Kidney capillary endothelial cell (primary cell): Measurements from ENCODE around the gene SYCE3.
"Not testable (repeated sequence)": the region's sequence is repeated elsewhere in the genome, so short reads cannot be mapped to it uniquely, and the experiment has no call there.

Experiments
- DNase-seq: peaks from one replicate; pipeline ENCODE4 v3.0.0-alpha.2; 2018; ENCODE audit warnings: low spot score

SYCE3 gene

DNA sequence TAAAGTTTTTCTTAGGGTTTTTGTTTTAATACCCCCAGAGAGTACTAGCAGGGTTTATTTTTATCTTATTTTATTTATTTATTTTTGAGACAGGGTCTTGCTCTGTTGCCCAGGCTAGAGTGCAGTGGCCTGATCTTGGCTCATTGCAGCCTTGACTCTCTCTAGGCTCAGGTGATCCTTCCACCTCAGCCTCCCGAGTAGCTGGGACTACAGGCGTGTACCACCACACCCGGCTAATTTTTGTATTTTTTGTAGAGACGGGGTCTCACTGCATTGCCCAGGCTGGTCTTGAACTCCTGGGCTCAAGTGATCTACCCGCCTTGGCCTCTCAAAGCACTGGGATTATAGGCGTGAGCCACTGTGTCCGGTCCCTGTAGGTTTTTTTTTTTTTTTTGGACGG lies 42.5 kb downstream of the SYCE3 start:
- not testable (repeated sequence) for DNase-seq

DNA sequence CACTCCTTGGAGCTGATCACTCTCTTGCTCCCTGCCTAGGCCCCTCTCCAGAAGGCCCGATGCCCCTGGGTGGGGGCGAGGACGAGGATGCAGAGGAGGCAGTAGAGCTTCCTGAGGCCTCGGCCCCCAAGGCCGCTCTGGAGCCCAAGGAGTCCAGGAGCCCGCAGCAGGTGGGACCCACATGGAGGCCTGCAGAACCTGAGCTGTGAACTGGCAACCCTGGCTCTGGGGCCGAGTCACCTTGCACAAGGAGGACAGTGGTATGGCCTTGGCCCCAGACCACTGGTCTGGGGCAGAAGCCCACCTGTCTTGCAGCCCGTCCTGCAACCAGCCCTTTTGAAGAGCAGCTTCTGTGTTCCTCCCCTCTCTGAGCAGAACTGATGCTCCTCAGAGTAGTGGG lies 43.6 kb downstream of the SYCE3 start:
- no peak for DNase-seq

DNA sequence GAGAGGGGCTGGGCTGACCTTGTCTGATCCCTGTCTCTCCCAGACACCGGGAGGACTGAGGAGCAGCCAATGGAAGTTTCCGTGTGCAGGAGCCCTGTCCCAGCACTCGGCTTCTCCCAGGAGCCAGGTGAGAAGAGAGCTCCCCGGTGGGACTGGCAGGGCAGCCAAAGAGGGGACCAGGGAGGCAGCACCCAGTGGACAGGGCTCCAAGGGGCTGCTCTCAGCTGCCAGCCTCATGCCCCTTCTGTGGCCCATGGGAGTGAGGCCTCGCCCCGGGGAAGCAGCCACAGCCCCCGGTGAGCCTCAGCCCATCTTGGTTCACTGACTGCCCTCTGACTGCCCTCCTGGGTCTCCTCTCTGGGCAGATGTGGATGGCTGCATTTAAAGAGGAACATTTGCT lies 44.1 kb downstream of the SYCE3 start:
- no peak for DNase-seq

DNA sequence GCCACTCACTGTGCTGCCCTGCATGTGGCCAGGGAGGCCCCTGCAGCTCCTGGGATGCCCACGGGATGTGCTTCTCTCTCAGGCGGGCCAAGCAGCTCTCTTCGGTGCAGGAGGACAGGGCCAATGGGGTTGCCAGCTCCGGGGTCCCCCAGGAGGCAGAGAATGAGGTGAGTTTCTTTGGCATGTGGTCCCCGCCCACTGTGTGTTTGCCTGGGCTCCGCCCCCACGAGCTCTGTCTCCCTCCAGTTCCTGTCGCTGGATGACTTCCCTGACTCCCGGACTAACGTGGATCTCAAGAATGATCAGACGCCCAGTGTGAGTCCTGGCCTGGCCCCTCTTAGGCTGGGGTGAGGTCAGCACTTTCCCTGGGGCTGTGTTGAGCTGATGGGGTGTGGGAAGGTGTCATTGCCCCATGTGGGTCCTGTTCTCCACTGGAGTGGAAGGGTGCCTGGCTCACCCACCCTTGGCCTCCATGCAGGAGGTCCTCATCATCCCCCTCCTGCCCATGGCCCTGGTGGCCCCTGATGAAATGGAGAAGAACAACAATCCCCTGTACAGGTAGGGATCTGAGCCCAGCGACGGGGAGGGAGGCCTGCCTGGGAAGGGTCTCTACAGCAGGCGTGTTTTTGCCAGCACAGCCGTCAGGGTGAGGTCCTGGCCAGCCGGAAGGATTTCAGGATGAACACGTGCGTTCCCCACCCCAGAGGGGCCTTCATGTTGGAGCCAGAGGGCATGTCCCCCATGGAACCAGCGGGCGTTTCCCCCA lies 45.0 kb downstream of the SYCE3 start:
- DNase-seq = no peak

DNA sequence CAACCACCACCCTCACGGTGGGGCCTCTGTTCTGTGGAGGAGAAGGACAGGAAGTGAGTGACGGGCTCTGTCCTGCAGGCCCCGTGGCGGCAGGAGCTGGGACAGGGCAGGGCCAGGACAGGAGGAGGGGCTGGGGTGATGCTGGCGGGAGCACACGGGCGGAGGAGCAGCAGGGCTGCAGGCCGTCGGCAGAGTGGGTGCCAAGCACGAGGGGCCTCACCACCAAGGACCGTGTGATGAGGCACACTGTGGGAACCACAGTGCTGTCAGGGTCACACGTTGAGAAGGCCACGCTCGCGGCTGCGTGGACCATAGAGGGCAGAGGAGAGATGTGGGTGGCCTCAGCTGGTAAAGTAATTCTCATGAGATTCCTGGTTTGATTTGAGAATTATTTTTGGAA lies 45.8 kb downstream of the SYCE3 start:
- DNase-seq = no peak

DNA sequence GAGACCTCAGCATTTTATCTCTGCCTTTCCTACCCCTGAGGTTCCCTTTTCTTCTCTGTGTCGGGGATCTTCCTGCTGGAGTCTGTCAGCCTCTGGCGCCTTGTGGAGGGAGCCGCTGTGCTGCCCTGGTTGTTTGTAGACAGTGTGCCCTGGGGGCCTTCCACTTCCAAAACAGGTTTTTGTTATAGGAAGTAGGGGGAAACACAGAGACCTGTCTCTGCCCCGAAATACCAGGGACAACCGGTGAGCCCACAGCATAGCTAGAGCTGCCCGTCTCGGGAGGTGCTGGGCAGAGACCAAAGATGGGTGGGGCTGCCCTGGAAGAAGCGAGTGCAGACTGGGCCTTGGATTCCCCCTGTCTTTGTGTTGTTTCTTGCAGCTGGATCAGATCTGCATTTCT lies 46.7 kb downstream of the SYCE3 start:
- no peak for DNase-seq

DNA sequence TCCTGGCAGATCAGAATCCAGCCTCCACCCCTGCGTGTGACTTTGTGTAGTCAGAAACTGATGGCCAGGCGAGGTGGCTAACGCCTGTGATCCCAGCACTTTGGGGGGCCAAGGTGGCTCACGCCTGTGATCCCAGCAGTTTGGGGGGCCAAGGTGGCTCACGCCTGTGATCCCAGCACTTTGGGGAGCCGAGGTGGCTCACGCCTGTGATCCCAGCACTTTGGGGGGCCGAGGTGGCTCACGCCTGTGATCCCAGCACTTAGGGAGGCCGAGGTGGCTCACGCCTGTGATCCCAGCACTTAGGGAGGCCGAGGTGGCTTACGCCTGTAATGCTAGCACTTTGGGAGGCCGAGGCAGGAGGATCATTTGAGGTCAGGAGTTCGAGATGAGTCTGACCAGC lies 49.5 kb downstream of the SYCE3 start:
- DNase-seq = no peak

DNA sequence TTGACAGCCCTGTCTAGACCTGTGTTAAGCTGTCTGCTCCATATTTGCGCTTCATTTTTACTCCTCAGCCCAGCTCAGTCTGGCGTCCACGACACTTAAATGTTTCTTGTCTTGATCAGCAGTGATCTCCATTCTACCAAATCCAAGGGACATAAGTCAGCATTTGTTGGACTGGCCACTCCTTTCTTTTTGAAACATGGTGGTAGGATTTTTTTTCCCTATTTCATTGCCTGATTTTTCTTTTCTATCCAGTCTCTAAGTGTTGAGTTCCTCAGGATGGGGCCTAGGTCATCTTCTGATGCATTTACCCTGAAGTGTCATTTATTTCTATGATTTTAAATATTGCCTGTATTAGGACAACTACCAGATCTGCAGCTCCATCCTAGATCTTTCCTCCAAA lies 53.8 kb downstream of the SYCE3 start:
- DNase-seq = no peak

DNA sequence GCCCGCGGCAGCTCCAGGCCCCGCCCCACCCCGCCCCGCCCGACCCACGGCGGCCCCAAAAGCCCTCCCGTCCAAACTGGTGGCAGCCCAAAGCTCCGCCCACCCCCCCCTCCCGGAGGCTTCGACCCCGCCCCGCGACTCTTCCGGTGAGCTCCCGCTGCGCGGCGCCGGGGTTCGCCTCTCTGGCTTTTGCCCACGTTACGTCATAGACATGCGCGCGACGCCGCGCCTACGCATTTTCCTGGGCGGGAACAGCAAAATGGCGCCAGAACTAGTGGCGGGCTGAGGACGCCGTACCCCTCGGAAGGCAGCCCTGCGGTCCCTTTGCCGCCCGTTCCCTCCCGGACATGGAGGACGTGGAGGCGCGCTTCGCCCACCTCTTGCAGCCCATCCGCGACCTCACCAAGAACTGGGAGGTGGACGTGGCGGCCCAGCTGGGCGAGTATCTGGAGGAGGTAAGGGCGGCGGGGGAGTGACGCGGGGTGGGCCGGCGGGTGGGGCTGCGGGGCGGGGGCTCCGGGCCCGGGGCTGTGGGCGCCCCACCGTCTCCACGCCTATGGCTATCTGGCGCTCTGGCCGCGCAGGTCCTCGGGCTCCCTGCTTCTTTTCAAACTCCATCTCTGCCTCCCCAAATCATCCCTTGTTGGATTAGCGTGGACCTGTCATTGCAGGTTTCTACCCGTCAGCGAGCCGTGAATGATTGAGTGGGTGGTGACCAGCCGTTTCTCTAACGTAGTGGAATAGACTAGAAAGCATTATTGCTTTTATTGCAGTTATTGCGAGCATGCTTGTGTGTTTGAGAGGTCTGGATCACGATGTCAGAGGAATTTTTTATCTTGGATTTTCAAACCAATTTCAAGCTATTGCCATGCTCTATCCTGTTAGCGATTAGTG lies 54.5 kb downstream of the SYCE3 start, which contains the start of gene NCAPH2:
NCAPH2 (plus strand) TSS at position 234 of the 894 bp plus-strand sequence; CDS start at position 348, 114 bp downstream.
- peak; percentile 21 for DNase-seq

DNA sequence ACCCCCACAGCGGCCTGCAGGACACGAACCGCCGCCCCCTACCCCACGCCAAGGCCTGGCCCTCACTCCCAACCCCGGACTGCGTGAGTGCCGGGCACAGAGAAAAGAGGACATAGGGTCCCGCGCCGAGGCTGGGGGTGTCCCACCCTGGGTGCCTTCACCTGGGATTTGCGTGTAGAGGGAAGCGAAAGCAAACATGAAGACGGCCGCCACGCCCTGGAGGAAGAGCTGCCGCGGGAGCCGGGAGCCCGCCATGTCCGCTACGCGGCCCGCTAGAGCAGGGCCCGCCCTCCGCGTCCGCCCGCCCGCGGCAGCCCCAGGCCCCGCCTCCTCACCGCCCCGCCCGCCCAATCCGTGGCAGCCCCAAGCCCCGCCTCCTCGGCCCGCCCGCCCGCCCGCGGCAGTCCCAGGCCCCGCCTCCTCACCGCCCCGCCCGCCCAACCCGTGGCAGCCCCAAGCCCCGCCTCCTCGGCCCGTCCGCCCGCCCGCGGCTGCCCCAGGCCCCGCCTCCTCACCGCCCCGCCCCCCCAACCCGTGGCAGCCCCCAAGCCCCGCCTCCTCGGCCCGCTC lies 55.2 kb downstream of the SYCE3 start, which contains the start of gene LMF2:
LMF2 (minus strand) TSS at position 282 of the 570 bp plus-strand sequence; CDS start at position 255, 27 bp downstream.
- DNase-seq = peak; percentile 92

DNA sequence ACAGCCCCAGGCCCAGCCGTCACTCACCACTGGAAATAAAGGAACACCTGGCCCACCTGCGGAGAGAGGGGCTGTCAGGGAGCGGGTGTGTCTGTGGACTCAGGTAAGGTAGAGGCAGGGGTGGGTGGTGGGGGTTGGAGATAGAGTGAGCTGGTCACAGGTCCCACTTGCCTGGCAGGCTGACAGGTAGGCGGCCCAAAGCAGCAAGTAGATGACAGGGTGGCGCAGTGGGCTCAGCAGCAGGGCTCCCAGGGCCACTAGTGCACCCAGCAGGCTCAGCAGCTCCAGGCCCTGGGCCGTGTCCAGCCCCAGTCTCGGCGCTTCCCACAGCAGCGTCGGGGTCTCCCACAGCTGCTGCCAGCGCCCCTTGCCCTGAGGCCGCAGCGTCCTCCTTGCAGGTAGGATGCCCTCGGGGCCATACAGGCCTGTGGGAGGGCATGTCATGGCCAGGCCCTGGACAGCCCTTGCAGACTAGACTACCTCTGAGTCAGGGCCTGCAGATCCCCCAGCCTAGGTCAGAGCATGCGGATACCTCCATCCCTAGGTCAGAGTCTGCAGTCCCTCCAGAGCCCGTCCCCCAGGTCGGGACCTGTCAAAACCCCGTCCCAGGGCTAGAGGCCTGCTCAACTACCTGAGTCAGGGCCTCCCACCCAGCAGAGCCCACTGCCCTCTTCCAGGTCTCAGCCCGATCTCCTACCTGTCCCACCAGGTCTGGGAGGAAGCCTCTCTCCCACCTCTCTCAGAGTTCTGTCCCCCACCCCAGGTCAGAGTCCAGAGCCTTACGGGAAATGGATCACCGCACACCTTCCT lies 55.9 kb downstream of the SYCE3 start:
- DNase-seq = no peak

DNA sequence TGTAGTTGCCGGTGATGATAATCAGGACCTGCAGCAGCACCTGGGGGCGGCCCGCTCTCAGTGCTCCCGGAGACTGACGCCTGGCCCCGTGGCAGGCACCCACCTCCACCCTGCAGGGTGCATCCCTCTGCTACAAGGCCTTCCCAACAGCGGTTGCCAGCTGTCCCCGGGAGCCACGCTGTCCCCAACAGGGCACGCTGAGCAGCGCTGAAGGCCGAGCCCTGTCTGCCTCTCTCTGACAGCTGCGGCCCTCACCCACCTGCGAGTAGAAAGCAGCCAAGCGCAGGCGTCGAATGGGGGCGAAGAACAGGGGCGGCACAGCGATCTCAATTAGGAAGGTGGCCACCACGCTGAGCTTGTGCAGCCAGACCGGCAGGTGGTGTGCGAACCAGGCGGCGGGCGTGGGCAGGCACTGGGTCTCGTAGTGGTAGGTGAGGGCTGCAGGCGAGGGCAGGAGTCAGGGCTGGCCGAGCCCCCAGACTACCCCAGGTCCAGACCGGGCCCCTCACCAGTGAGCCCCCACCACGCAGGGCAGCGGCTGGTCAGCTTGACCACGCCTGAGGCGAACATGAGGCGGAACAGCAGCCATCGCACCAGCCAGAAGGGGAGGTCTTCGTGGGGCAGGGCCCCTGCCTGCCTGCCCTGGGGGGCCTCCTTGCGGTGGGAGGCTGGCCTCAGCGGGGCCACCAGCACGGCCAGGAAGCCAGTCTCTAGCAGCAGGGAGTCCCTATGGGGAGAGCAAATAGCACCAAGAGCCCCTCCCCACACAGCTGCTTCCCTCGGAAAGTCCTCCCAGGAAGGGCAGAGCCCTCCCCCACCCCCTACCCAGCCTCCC lies 56.7 kb downstream of the SYCE3 start:
- no peak for DNase-seq

DNA sequence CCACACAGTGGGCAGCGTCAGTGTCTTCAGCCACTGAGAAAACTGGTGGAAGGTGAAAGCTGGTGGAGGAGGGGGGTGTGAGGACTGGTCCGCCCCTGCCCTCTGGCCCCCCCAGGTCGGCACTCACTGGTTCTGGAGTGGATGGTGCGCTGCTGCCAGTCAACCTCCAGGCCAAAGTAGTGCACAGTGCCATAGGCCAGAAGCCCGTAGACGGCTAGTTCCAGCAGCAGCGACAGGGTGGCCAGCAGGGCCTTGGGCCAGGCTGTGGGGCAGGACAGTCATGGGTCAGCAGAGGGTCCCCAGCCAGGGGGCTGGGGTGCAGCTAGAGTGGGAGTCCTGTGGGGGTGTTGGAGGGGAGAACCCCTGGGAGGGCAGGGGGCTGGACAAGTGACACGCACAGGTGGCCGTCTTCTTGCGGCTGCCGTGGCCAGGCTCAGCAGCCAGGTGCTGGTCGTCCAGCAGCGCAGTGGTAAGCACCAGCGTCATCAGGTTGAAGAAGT lies 57.4 kb downstream of the SYCE3 start:
- DNase-seq = no peak

DNA sequence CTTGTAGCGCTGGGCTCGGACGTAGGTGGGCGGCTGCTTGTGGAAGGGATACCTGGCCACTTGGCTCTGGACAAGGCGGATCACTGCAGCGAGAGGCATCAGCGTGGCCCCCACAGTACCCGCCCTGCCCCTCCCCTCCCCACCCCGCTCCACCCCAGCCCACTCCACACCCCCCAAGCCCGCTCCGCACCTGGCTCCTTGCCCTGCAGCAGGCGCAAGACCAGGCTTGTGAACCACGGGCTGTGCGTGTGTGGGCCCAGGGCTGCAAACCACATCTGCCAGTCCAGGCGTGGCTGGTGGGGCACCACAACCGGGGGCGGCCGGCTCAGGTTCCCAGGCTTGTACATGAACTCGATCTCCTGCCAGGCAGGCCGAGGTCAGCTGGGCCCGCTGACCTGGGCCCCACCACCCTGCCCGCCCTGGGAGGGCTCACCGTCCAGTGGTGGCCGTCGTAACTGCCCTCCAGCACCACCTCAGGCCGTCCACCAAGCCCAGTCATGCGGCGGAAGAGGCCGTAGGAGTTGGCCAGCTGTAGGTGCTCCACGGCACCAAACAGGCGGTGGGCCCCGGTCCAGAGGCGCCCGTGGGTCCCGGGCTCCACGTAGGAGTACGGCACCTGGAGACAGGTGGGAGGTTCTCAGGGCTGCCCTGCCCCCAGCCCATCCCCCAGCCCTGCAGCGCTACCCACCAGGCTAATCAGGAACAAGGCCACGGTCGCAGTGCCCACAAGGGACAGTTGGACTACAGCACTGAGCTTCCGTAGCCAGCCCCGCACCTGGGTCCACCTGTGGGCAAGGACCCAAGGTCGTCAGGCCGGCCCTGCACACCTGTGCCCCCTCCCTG lies 58.1 kb downstream of the SYCE3 start:
- no peak for DNase-seq

DNA sequence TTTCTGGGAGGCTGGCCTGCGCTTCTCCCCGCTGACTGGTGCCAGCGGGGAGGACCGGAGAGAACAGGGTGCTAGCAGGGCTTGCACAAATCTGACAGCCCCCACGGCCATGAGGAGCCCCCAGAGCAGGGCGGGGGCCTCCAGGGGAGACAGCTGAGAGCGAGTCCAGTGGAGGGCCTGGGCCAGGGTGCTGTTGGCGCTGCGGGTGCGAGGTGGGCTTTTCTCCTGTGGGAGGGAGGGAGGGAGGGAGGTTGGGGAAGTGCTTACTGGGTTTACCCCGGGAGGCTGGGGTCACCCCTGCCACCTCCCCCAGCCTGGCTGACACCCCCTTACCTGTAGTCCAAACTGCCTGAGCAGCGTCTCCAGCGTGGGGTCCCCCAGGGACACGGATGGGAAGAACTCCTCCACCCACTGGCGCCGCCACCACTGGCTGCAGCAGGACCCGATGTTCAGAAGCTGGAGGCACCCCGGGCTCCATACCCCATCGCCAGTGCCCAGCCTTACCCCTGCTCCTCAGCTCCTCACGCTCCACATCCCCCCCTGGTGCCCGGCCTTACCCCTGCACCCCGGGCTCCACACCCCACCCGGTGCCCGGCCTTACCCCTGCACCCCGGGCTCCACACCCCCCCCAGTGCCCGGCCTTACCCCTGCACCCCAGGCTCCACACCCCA lies 59.1 kb downstream of the SYCE3 start:
- no peak for DNase-seq

DNA sequence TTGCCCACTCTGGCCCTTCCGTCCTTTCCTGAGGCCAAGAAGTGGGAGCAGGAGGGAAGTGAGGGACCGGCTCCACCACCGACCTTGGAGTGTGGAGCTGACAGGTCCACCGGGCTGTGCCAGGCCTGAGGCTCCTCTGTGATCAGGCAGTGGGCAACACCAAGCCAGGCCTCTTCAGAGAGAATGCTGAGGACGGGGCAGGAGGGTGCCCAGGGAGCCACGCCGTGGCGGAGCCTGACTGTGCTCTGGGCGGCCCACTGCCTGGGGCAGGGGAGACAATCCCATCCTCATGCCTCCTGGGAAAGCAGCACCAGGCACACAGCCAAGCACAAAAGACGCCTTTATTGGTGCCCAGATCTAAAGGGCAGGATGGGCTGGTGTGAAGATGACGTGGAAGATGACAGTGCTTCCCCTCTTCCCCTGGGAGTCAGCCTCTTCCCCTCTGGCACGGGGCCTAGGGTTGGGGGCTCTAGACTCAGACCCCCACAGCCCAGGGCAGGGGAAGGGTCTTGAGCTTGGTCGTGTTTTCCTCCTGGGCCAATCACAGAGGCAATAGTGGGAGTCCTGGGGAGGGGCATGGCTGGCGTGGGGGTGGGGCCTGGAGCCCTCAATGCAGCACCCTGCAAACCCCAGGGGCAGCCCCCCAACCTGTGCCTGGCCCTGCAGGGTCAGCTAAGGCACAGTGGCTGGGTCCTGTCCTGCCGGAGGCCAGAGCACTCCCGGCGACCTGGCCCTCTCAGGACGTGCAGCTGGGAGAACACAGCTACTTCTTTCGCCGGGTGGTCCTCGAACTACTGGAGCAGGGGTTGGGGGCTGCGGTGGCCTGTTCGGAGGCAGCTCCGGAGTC lies 59.9 kb downstream of the SYCE3 start:
- no peak for DNase-seq

DNA sequence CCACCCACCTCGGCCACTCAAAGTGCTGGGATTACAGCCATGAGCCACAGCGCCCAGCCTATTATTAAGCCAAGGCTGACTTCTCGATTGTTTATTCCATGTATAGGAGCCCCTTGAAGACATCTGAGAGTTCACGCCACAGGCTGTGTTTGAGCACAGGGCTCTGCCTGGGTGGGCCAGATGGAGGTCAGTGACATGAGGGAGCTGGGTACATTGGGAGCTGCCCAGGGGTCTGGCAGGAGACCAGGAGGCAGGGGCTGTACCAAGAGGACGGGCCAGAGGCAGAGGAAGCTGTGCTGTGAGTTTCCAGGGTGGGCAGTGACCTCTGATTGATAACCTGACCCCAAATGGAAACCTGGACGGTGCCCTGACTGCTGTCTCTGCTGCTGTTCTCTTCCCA lies 60.6 kb downstream of the SYCE3 start:
- no peak for DNase-seq
